Smooth muscle cell (in vitro differentiated cells): ENCODE results near the gene ZNF330. TPM values are rescaled to one million over a fixed set of nuclear protein-coding genes. Genes with fewer than 3 reads are reported as not detected.

Source experiments
- DNase-seq: peaks from one replicate; lab custom pipeline; 2025; ENCODE audit not compliant: unreplicated experiment; lab: John Stamatoyannopoulos, UW
- H2AFZ ChIP-seq: fragments of 200-600 bp; sonication (generic); 2 replicates; pipeline ENCODE4 v1.6.0; 2016; ENCODE audit warnings: antibody characterized with exemption, low read depth, mild to moderate bottlenecking
- H3F3A ChIP-seq: fragments of 200-600 bp; sonication (generic); 2 replicates; pipeline ENCODE4 v1.6.0; 2017; ENCODE audit warnings: antibody characterized with exemption, low read depth
- H3K27ac ChIP-seq: fragments of 200-600 bp; sonication (generic); 2 replicates; pipeline ENCODE4 v1.5.1; 2016; ENCODE audit warnings: low read depth, mild to moderate bottlenecking
- H3K27me3 ChIP-seq: fragments of 200-600 bp; sonication (generic); 2 replicates; pipeline ENCODE4 v1.6.1; 2016; ENCODE audit warnings: low read depth, mild to moderate bottlenecking
- H3K36me3 ChIP-seq: fragments of 200-600 bp; sonication (generic); 2 replicates; pipeline ENCODE4 v1.5.1; 2016; ENCODE audit warnings: low read depth
- H3K4me1 ChIP-seq: fragments of 200-600 bp; sonication (generic); 2 replicates; pipeline ENCODE4 v1.5.1; 2016; ENCODE audit warnings: low read depth
- H3K4me2 ChIP-seq: fragments of 200-600 bp; sonication (generic); 2 replicates; pipeline ENCODE4 v1.6.0; 2016; ENCODE audit warnings: mild to moderate bottlenecking
- H3K4me3 ChIP-seq: fragments of 200-600 bp; sonication (generic); 2 replicates; pipeline ENCODE4 v1.5.1; 2016; ENCODE audit warnings: mild to moderate bottlenecking
- H3K79me2 ChIP-seq: fragments of 200-600 bp; sonication (generic); 2 replicates; pipeline ENCODE4 v1.6.0; 2016; ENCODE audit warnings: low read depth, mild to moderate bottlenecking
- H3K9ac ChIP-seq: fragments of 200-600 bp; sonication (generic); 2 replicates; pipeline ENCODE4 v1.6.0; 2016; ENCODE audit warnings: low read depth
- H3K9me3 ChIP-seq: fragments of 200-600 bp; sonication (generic); replicated peaks from 2 replicates; pipeline ENCODE4 v1.5.1; 2016; ENCODE audit warnings: low read depth
- H4K20me1 ChIP-seq: fragments of 200-600 bp; sonication (generic); 2 replicates; pipeline ENCODE4 v1.6.0; 2016; ENCODE audit warnings: low read depth
- WGBS: methylation state at CpG from one replicate; pipeline ENCODE4 v1.1.7; 2016; ENCODE audit warnings: low lambda C conversion rate; 5-methylcytosine and 5-hydroxymethylcytosine counted together
- polyA plus RNA-seq: library from polyadenylated mRNA; unstranded; fragments of >200 nt; fragmentation: Nextera tagmentation; extraction: Ambion mirVana; gene quantifications from 2 replicates; pipeline ENCODE4 v1.2.1, GENCODE V29; 2016
- total RNA-seq: library from RNA; depleted of rRNA; stranded (reverse); fragments of >200 nt; gene quantifications from 2 replicates; pipeline ENCODE4 v1.2.3, GENCODE V29; 2014
- TF ChIP-seq, protein P1 (sequence below): fragments of 200-600 bp; sonication (generic); IDR thresholded peaks from 2 replicates; pipeline ENCODE4 v1.5.1; 2017; ENCODE audit warnings: borderline replicate concordance, mild to moderate bottlenecking, antibody characterized with exemption; ENCODE audit not compliant: insufficient read depth, poor library complexity, severe bottlenecking

The ZNF330 gene
- total and polyA plus RNA-seq, 2 experiments from 2014 or later: 23.8 to 26.8 TPM

DNA sequence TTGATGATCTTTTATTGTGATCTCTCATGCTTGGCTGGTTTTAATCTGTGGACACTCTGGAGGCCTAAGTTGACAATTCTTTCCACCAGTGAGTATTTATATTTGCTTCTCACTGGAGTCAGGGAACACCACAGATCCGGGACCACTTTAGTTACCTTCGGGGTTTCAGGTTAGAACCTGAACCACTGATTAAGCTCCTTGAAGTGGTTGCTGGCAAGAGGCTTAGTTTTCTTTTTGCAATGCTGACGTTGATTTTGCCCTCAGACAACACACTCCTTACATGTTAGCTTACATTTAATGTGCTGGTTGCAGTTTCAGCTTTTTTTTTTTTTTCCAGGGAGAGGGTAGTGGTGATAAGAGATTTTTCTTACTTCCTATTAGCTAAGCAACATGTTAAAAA lies 10.5 kb upstream of the ZNF330 start:
- Histone ChIP-seq H4K20me1 (no peaks in the 10 kb centered on the region), H3K4me1 (no peaks in the 10 kb centered on the region), H3K9me3 (no peaks in the 10 kb centered on the region), H3K36me3 (no peaks in the 10 kb centered on the region), H3K4me3 (no peak overlapping the region), H3K27ac (no peak overlapping the region), H3K4me2 (no peak overlapping the region), H3F3A (no peaks in the 10 kb centered on the region), H3K27me3 (no peaks in the 10 kb centered on the region), H3K9ac (no peak overlapping the region), H2AFZ (no peak overlapping the region), H3K79me2 (no peaks in the 10 kb centered on the region)
- TF ChIP-seq, protein P1, sequence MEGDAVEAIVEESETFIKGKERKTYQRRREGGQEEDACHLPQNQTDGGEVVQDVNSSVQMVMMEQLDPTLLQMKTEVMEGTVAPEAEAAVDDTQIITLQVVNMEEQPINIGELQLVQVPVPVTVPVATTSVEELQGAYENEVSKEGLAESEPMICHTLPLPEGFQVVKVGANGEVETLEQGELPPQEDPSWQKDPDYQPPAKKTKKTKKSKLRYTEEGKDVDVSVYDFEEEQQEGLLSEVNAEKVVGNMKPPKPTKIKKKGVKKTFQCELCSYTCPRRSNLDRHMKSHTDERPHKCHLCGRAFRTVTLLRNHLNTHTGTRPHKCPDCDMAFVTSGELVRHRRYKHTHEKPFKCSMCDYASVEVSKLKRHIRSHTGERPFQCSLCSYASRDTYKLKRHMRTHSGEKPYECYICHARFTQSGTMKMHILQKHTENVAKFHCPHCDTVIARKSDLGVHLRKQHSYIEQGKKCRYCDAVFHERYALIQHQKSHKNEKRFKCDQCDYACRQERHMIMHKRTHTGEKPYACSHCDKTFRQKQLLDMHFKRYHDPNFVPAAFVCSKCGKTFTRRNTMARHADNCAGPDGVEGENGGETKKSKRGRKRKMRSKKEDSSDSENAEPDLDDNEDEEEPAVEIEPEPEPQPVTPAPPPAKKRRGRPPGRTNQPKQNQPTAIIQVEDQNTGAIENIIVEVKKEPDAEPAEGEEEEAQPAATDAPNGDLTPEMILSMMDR: no peak
- 75% methylated on average over 3 of the region's 3 CpGs for WGBS
- DNase-seq: no peak

- 95% methylated on average over 25 of the region's 26 CpGs for WGBS
These were observed 7.1 kb upstream of the ZNF330 start for GRCh38 chr4:141213550-141213991.

GRCh38 chr4:141215030-141215429 lies 5.7 kb upstream of the ZNF330 start:
- no peak overlapping the region for H3K4me2 ChIP-seq
- no peaks in the 10 kb centered on the region for H3K27me3 ChIP-seq
- DNase-seq: no peak
- no peak overlapping the region for H3K27ac ChIP-seq
- H3K9ac ChIP-seq: no peak overlapping the region
- peaks cover under 1% of the 10 kb centered on the region for H3K4me1 ChIP-seq
- no peaks in the 10 kb centered on the region for H3K79me2 ChIP-seq
- H4K20me1 ChIP-seq: no peaks in the 10 kb centered on the region
- no peaks in the 10 kb centered on the region for H3K9me3 ChIP-seq
- no peaks in the 10 kb centered on the region for H3F3A ChIP-seq
- H2AFZ ChIP-seq: no peak overlapping the region
- no peak overlapping the region for H3K4me3 ChIP-seq
- H3K36me3 ChIP-seq: no peaks in the 10 kb centered on the region
- TF ChIP-seq, protein P1: no peak

More at GRCh38 chr4:141213550-141213991, 7.1 kb upstream of the ZNF330 start:
- no peak overlapping the region for H2AFZ ChIP-seq
- no peak overlapping the region for H3K4me2 ChIP-seq
- no peaks in the 10 kb centered on the region for H4K20me1 ChIP-seq
- H3K9ac ChIP-seq: no peak overlapping the region
- no peaks in the 10 kb centered on the region for H3K36me3 ChIP-seq
- no peaks in the 10 kb centered on the region for H3K79me2 ChIP-seq
- H3K27me3 ChIP-seq: no peaks in the 10 kb centered on the region
- no peak overlapping the region for H3K27ac ChIP-seq
- no peaks in the 10 kb centered on the region for H3K9me3 ChIP-seq
- TF ChIP-seq, protein P1: no peak
- no peaks in the 10 kb centered on the region for H3F3A ChIP-seq
- H3K4me1 ChIP-seq: no peaks in the 10 kb centered on the region
- DNase-seq: no peak
- H3K4me3 ChIP-seq: no peak overlapping the region

DNA sequence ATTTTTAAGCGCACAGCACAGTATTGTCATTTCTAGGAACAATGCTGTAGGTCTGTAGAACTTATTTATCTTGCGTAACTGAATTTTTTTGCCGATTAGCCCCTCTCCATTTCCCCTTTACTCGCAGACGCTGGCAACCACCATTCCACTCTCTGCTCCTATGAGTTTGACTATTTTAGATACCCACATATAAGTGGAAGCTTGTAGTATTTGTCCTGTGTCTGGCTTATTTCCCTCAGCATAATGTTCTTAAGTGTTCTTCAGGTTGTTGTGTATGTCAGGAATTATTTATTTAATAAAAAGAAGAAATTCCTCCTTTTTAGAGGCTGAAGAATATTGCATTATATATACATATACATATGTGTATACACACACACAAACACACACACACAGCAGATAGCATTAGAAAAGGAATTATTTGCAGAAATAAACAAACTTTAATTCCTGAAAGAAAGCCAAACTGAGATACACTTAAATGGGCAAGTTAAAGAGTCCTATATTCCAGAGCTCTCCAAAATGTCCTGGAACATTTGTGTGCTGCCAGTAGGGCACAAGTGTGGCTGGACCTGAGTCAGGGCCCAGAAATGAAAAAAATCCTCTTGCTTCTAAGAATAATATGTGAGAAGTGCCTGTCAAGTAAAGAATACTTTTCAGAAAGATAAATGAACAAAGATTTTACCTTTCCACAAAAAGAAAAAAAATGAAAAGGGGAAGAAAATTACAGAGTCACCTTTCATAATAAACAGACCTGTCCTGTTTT lies 4.5 kb upstream of the ZNF330 start:
- Histone ChIP-seq H3K4me2 (no peak overlapping the region), H3K36me3 (no peaks in the 10 kb centered on the region), H3K79me2 (peaks cover 2% of the 10 kb centered on the region), H3K9me3 (no peaks in the 10 kb centered on the region), H3K27ac (no peak overlapping the region), H3K9ac (no peak overlapping the region), H3K4me3 (no peak overlapping the region), H3K4me1 (peaks cover 5% of the 10 kb centered on the region), H4K20me1 (no peaks in the 10 kb centered on the region), H3K27me3 (no peaks in the 10 kb centered on the region), H3F3A (no peaks in the 10 kb centered on the region), H2AFZ (no peak overlapping the region)
- WGBS: 80% methylated on average over 5 of the region's 5 CpGs
- TF ChIP-seq, protein P1: no peak
- no peak for DNase-seq
